Measurements from ENCODE around the gene S100A8.

Gene S100A8

GRCh38 chr1:153389973-153390879 lies 647 bp downstream of the S100A8 start:
- DNase-seq = no peak

- DNase-seq = no peak
Observed at GRCh38 chr1:153389401-153389800, 1.5 kb downstream of the S100A8 start.

- DNase-seq = no peak
Observed at GRCh38 chr1:153387785-153388184, 3.1 kb downstream of the S100A8 start.

- no peak for DNase-seq
Observed at GRCh38 chr1:153387001-153387400, 3.9 kb downstream of the S100A8 start.

GRCh38 chr1:153386500-153386901 lies 4.4 kb downstream of the S100A8 start:
- DNase-seq = no peak

GRCh38 chr1:153384958-153385580 lies 5.8 kb downstream of the S100A8 start:
- no peak for DNase-seq

- no peak for DNase-seq
Observed at GRCh38 chr1:153380711-153381110, 10.2 kb downstream of the S100A8 start.

- no peak for DNase-seq
Observed at GRCh38 chr1:153379591-153379990, 11.3 kb downstream of the S100A8 start.

GRCh38 chr1:153375511-153375910 lies 15.4 kb downstream of the S100A8 start, which contains the start of gene S100A12:
TSS of gene S100A12 (minus strand) at chr1:153375621. CDS start at chr1:153374592, 1,029 bp downstream.
- DNase-seq = no peak

- no peak for DNase-seq
Observed at GRCh38 chr1:153374071-153374470, 16.8 kb downstream of the S100A8 start.

GRCh38 chr1:153372571-153372970 lies 18.3 kb downstream of the S100A8 start:
- no peak for DNase-seq

GRCh38 chr1:153371231-153371630 lies 19.6 kb downstream of the S100A8 start:
- no peak for DNase-seq

GRCh38 chr1:153370146-153370545 lies 20.7 kb downstream of the S100A8 start:
- no peak for DNase-seq

GRCh38 chr1:153368495-153368894 lies 22.4 kb downstream of the S100A8 start:
- no peak for DNase-seq

GRCh38 chr1:153367090-153367489 lies 23.8 kb downstream of the S100A8 start:
- no peak for DNase-seq

- no peak for DNase-seq
Observed at GRCh38 chr1:153366261-153366660, 24.6 kb downstream of the S100A8 start.

- DNase-seq = no peak
Observed at GRCh38 chr1:153365696-153366095, 25.2 kb downstream of the S100A8 start.

GRCh38 chr1:153364766-153365666 lies 25.9 kb downstream of the S100A8 start:
- no peak for DNase-seq

GRCh38 chr1:153364156-153364555 lies 26.7 kb downstream of the S100A8 start:
- DNase-seq = no peak

GRCh38 chr1:153363641-153364040 lies 27.2 kb downstream of the S100A8 start:
- no peak for DNase-seq

- DNase-seq = no peak
Observed at GRCh38 chr1:153362187-153362775, 28.6 kb downstream of the S100A8 start.

GRCh38 chr1:153361480-153362109 lies 29.3 kb downstream of the S100A8 start:
- no peak for DNase-seq

Measured in NCI-H510A (cell line).